ENCODE measurements around the gene CRTAC1. TPM values are rescaled to one million over a fixed set of nuclear protein-coding genes. Genes with fewer than 3 reads are reported as not detected.

CRTAC1 gene
- total RNA-seq, 2 experiments from 2014 or later = not detected

- H3K27ac Mint-ChIP-seq = no peak overlapping the region
- no peaks in the 10 kb centered on the region for H3K36me3 Mint-ChIP-seq (ENCODE audit: low read depth)
- ChIA-PET CTCF (interaction anchor here (0.9 to 1.8 kb wide), 4 partner anchors 9 to 19 kb away, joined by 3 to 6 read pairs (median 3); no protein-coding TSS in a partner anchor), POLR2A (no interaction called here)
- DNase-seq = no peak
- no peaks in the 10 kb centered on the region for H3K9me3 Mint-ChIP-seq
- H3K4me1 Mint-ChIP-seq = no peaks in the 10 kb centered on the region
- H3K4me3 Mint-ChIP-seq = no peak overlapping the region
- H3K27me3 Mint-ChIP-seq = peaks cover 7% of the 10 kb centered on the region
These were observed 208.9 kb downstream of the CRTAC1 start for GRCh38 chr10:97821308-97822038.

- CTCF ChIA-PET = interaction anchor here (1.8 kb wide), 1 partner anchor 10 kb away, joined by 6 read pairs; no protein-coding TSS in a partner anchor
- H3K9me3 Mint-ChIP-seq = no peaks in the 10 kb centered on the region
- POLR2A ChIA-PET = no interaction called here
These were observed 210.2 kb downstream of the CRTAC1 start for GRCh38 chr10:97820096-97820704.

DNA sequence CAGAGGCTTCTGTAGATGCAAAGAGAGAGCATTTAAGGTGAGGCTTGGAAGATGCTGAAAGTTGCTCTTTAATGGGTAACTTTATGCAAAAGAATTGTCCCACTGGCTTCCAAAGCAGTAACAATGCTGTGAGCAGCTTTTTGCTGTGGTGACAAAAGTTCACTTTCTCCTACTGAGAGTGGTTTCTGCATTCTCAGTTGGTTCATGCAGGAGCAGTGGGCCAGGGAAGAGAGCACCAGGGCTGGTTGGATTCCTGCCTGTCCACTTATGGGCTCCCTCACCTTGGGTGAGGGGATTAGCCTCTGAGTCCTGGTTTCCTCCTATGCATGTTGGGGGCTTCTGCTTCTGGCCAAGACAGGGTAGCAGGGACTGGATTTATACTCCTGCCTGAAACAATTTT, 211.8 kb downstream of the CRTAC1 start:
- Mint-ChIP-seq H3K27me3 (peaks cover 7% of the 10 kb centered on the region), H3K9me3 (no peaks in the 10 kb centered on the region), H3K4me3 (no peak overlapping the region), H3K4me1 (no peaks in the 10 kb centered on the region), H3K36me3 (ENCODE audit: low read depth) (no peaks in the 10 kb centered on the region), H3K27ac (no peak overlapping the region)
- ChIA-PET CTCF (no interaction called here), POLR2A (no interaction called here)
- no peak for DNase-seq

More at GRCh38 chr10:97820096-97820704, 210.2 kb downstream of the CRTAC1 start:
- no peaks in the 10 kb centered on the region for H3K36me3 Mint-ChIP-seq (ENCODE audit: low read depth)
- H3K27ac Mint-ChIP-seq = no peak overlapping the region
- H3K4me1 Mint-ChIP-seq = no peaks in the 10 kb centered on the region
- no peak for DNase-seq
- peaks cover 7% of the 10 kb centered on the region for H3K27me3 Mint-ChIP-seq
- no peak overlapping the region for H3K4me3 Mint-ChIP-seq

DNA sequence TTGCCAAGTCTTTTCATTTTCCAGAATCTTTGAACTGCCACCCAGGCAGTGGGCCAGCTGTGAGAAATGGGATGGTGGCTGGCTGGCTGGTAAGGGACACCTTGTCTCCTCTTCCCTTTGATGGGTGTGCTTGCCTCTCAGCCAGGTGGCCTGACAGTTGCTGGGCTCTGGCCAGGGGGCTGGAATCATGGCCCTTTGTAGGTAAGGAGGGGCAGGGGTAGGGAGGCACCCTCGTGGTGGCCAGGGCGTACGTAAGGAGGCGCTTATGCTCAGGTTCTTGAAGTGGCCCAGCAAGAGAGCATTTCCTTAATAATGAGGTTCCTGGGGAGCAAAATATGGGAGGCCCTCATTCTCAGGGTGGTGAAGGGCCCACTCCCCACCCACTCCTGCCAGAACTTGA, 213.8 kb downstream of the CRTAC1 start:
- no peaks in the 10 kb centered on the region for H3K4me1 Mint-ChIP-seq
- peaks cover 7% of the 10 kb centered on the region for H3K27me3 Mint-ChIP-seq
- H3K4me3 Mint-ChIP-seq = no peak overlapping the region
- no peak for DNase-seq
- ChIA-PET POLR2A (no interaction called here), CTCF (interaction anchor here (1.3 to 1.6 kb wide), 2 partner anchors 15 to 24 kb away, joined by 3 to 5 read pairs; no protein-coding TSS in a partner anchor)
- no peaks in the 10 kb centered on the region for H3K36me3 Mint-ChIP-seq (ENCODE audit: low read depth)
- no peak overlapping the region for H3K27ac Mint-ChIP-seq
- H3K9me3 Mint-ChIP-seq = no peaks in the 10 kb centered on the region

Other genes with a start within 250 kb of the CRTAC1 start
- 10 to 100 TPM; 12.2 to 12.6 TPM for gene GOLGA7B, start 180.8 kb downstream of the CRTAC1 start, total RNA-seq
- 10 to 100 TPM; 18.0 to 18.7 TPM for gene R3HCC1L, start 104.0 kb upstream of the CRTAC1 start, total RNA-seq
- gene LOXL4, start 237.6 kb upstream of the CRTAC1 start, total RNA-seq = not detected